T-helper 1 cell treated with Interleukin-12 subunit alpha and Interleukin-12 subunit beta and Interleukin-4 antibody, amounts not matched to agents 30 μg/mL and 1 μg/mL, for 36 hours (primary cell): Measurements from ENCODE around the gene TASP1.
"Not testable (repeated sequence)": the region's sequence is repeated elsewhere in the genome, so short reads cannot be mapped to it uniquely, and the experiment has no call there.

Experiments used
- H3K27ac Mint-ChIP-seq: one replicate; pipeline ENCODE4 v1.8.0; 2021; ENCODE audit warnings: mild to moderate bottlenecking, mixed read lengths
- H3K27me3 Mint-ChIP-seq: one replicate; pipeline ENCODE4 v1.8.0; 2021; ENCODE audit warnings: low read depth, mixed read lengths
- H3K36me3 Mint-ChIP-seq: one replicate; pipeline ENCODE4 v1.8.0; 2021; ENCODE audit warnings: low read depth, mixed read lengths
- H3K4me1 Mint-ChIP-seq: one replicate; pipeline ENCODE4 v1.8.0; 2021; ENCODE audit warnings: low read depth, mixed read lengths
- H3K4me3 Mint-ChIP-seq: one replicate; pipeline ENCODE4 v1.8.0; 2021; ENCODE audit warnings: mild to moderate bottlenecking, moderate library complexity, mixed read lengths
- H3K9me3 Mint-ChIP-seq: one replicate; pipeline ENCODE4 v1.8.0; 2021; ENCODE audit warnings: mixed read lengths

TASP1 gene

GRCh38 chr20:13625304-13625979, 13.3 kb downstream of the TASP1 start:
- no peaks in the 10 kb centered on the region for H3K9me3 Mint-ChIP-seq
- peaks cover 13% of the 10 kb centered on the region for H3K36me3 Mint-ChIP-seq
- H3K27ac Mint-ChIP-seq: no peak overlapping the region
- H3K27me3 Mint-ChIP-seq: no peaks in the 10 kb centered on the region
- H3K4me3 Mint-ChIP-seq: no peak overlapping the region
- no peaks in the 10 kb centered on the region for H3K4me1 Mint-ChIP-seq

- not testable (repeated sequence) for H3K36me3 Mint-ChIP-seq, H3K4me3 Mint-ChIP-seq, H3K4me1 Mint-ChIP-seq, H3K27me3 Mint-ChIP-seq, H3K9me3 Mint-ChIP-seq, H3K27ac Mint-ChIP-seq
Measured at GRCh38 chr20:13619415-13619814, 19.3 kb downstream of the TASP1 start.

GRCh38 chr20:13618456-13618855, 20.3 kb downstream of the TASP1 start:
- not testable (repeated sequence) for H3K36me3 Mint-ChIP-seq, H3K27ac Mint-ChIP-seq, H3K4me1 Mint-ChIP-seq, H3K4me3 Mint-ChIP-seq, H3K27me3 Mint-ChIP-seq, H3K9me3 Mint-ChIP-seq

- not testable (repeated sequence) for H3K4me3 Mint-ChIP-seq, H3K9me3 Mint-ChIP-seq, H3K36me3 Mint-ChIP-seq, H3K4me1 Mint-ChIP-seq, H3K27me3 Mint-ChIP-seq, H3K27ac Mint-ChIP-seq
Measured at GRCh38 chr20:13617585-13617984, 21.1 kb downstream of the TASP1 start.

- not testable (repeated sequence) for H3K36me3 Mint-ChIP-seq, H3K27me3 Mint-ChIP-seq, H3K4me1 Mint-ChIP-seq, H3K9me3 Mint-ChIP-seq, H3K4me3 Mint-ChIP-seq, H3K27ac Mint-ChIP-seq
Measured at GRCh38 chr20:13616713-13617112, 22.0 kb downstream of the TASP1 start.

GRCh38 chr20:13613917-13614316, 24.8 kb downstream of the TASP1 start:
- H3K36me3 Mint-ChIP-seq: peaks cover 2% of the 10 kb centered on the region
- no peak overlapping the region for H3K27ac Mint-ChIP-seq
- H3K4me3 Mint-ChIP-seq: no peak overlapping the region
- H3K9me3 Mint-ChIP-seq: no peaks in the 10 kb centered on the region
- no peaks in the 10 kb centered on the region for H3K4me1 Mint-ChIP-seq
- no peaks in the 10 kb centered on the region for H3K27me3 Mint-ChIP-seq

- Mint-ChIP-seq H3K27me3 (no peaks in the 10 kb centered on the region), H3K4me3 (no peak overlapping the region), H3K4me1 (no peaks in the 10 kb centered on the region), H3K36me3 (peaks cover 3% of the 10 kb centered on the region), H3K27ac (no peak overlapping the region), H3K9me3 (no peaks in the 10 kb centered on the region)
Measured at GRCh38 chr20:13611611-13612125, 27.1 kb downstream of the TASP1 start.

GRCh38 chr20:13610184-13610583, 28.5 kb downstream of the TASP1 start:
- Mint-ChIP-seq H3K9me3 (no peaks in the 10 kb centered on the region), H3K27ac (no peak overlapping the region), H3K4me3 (no peak overlapping the region), H3K36me3 (peaks cover 3% of the 10 kb centered on the region), H3K27me3 (no peaks in the 10 kb centered on the region), H3K4me1 (no peaks in the 10 kb centered on the region)

GRCh38 chr20:13608066-13608465, 30.7 kb downstream of the TASP1 start:
- H3K27me3 Mint-ChIP-seq: no peaks in the 10 kb centered on the region
- H3K27ac Mint-ChIP-seq: no peak overlapping the region
- H3K9me3 Mint-ChIP-seq: no peaks in the 10 kb centered on the region
- H3K36me3 Mint-ChIP-seq: peaks cover 2% of the 10 kb centered on the region
- H3K4me1 Mint-ChIP-seq: no peaks in the 10 kb centered on the region
- H3K4me3 Mint-ChIP-seq: no peak overlapping the region

- H3K27me3 Mint-ChIP-seq, H3K4me3 Mint-ChIP-seq, H3K4me1 Mint-ChIP-seq, H3K27ac Mint-ChIP-seq, H3K9me3 Mint-ChIP-seq, H3K36me3 Mint-ChIP-seq: not testable (repeated sequence)
Measured at GRCh38 chr20:13593423-13593822, 45.3 kb downstream of the TASP1 start.

- no peak overlapping the region for H3K27ac Mint-ChIP-seq
- peaks cover 9% of the 10 kb centered on the region for H3K9me3 Mint-ChIP-seq
- H3K36me3 Mint-ChIP-seq: peaks cover 11% of the 10 kb centered on the region
- no peaks in the 10 kb centered on the region for H3K27me3 Mint-ChIP-seq
- no peak overlapping the region for H3K4me3 Mint-ChIP-seq
- no peaks in the 10 kb centered on the region for H3K4me1 Mint-ChIP-seq
Measured at GRCh38 chr20:13588049-13588448, 50.7 kb downstream of the TASP1 start.

GRCh38 chr20:13587370-13587769, 51.4 kb downstream of the TASP1 start:
- no peaks in the 10 kb centered on the region for H3K27me3 Mint-ChIP-seq
- H3K27ac Mint-ChIP-seq: no peak overlapping the region
- peaks cover 9% of the 10 kb centered on the region for H3K9me3 Mint-ChIP-seq
- no peaks in the 10 kb centered on the region for H3K4me1 Mint-ChIP-seq
- H3K36me3 Mint-ChIP-seq: peaks cover 11% of the 10 kb centered on the region
- H3K4me3 Mint-ChIP-seq: no peak overlapping the region

GRCh38 chr20:13586133-13586532, 52.6 kb downstream of the TASP1 start:
- Mint-ChIP-seq H3K9me3 (peaks cover 9% of the 10 kb centered on the region), H3K4me3 (no peak overlapping the region), H3K4me1 (no peaks in the 10 kb centered on the region), H3K27ac (no peak overlapping the region), H3K36me3 (peaks cover 11% of the 10 kb centered on the region), H3K27me3 (no peaks in the 10 kb centered on the region)

GRCh38 chr20:13581451-13581850, 57.3 kb downstream of the TASP1 start:
- Mint-ChIP-seq H3K36me3 (peaks cover 13% of the 10 kb centered on the region), H3K27me3 (no peaks in the 10 kb centered on the region), H3K9me3 (peaks cover 9% of the 10 kb centered on the region), H3K4me1 (no peaks in the 10 kb centered on the region), H3K27ac (no peak overlapping the region), H3K4me3 (no peak overlapping the region)

GRCh38 chr20:13580707-13581106, 58.0 kb downstream of the TASP1 start:
- H3K27me3 Mint-ChIP-seq: no peaks in the 10 kb centered on the region
- H3K4me3 Mint-ChIP-seq: no peak overlapping the region
- peaks cover 10% of the 10 kb centered on the region for H3K36me3 Mint-ChIP-seq
- peaks cover 4% of the 10 kb centered on the region for H3K9me3 Mint-ChIP-seq
- no peaks in the 10 kb centered on the region for H3K4me1 Mint-ChIP-seq
- H3K27ac Mint-ChIP-seq: no peak overlapping the region

GRCh38 chr20:13574071-13574470, 64.7 kb downstream of the TASP1 start:
- no peak overlapping the region for H3K4me3 Mint-ChIP-seq
- no peak overlapping the region for H3K27ac Mint-ChIP-seq
- peaks cover 2% of the 10 kb centered on the region for H3K36me3 Mint-ChIP-seq
- no peaks in the 10 kb centered on the region for H3K9me3 Mint-ChIP-seq
- H3K27me3 Mint-ChIP-seq: no peaks in the 10 kb centered on the region
- peaks cover 2% of the 10 kb centered on the region for H3K4me1 Mint-ChIP-seq
